Osteocyte (in vitro differentiated cells): ENCODE results near the gene MROH2B. TPM values are rescaled to one million over a fixed set of nuclear protein-coding genes. Genes with fewer than 3 reads are reported as not detected.
"Not testable (repeated sequence)": the region's sequence is repeated elsewhere in the genome, so short reads cannot be mapped to it uniquely, and the experiment has no call there.

ENCODE experiments used
- DNase-seq: peaks from one replicate; pipeline ENCODE4 v3.0.0; 2021; ENCODE audit warnings: mixed read lengths; ENCODE audit not compliant: unreplicated experiment; ENCODE audit errors: extremely low spot score
- H3K27ac Mint-ChIP-seq: one replicate; pipeline ENCODE4 v1.8.0; 2021; ENCODE audit warnings: mild to moderate bottlenecking, mixed read lengths; ENCODE audit not compliant: unreplicated experiment
- H3K27me3 Mint-ChIP-seq: one replicate; pipeline ENCODE4 v1.8.0; 2021; ENCODE audit warnings: mixed read lengths; ENCODE audit not compliant: unreplicated experiment
- H3K36me3 Mint-ChIP-seq: one replicate; pipeline ENCODE4 v1.8.0; 2021; ENCODE audit warnings: mixed read lengths; ENCODE audit not compliant: unreplicated experiment
- H3K4me1 Mint-ChIP-seq: one replicate; pipeline ENCODE4 v1.8.0; 2021; ENCODE audit warnings: mixed read lengths; ENCODE audit not compliant: unreplicated experiment
- H3K4me3 Mint-ChIP-seq: one replicate; pipeline ENCODE4 v1.8.0; 2021; ENCODE audit warnings: mild to moderate bottlenecking, moderate library complexity, mixed read lengths; ENCODE audit not compliant: unreplicated experiment
- H3K9me3 Mint-ChIP-seq: one replicate; pipeline ENCODE4 v1.8.0; 2021; ENCODE audit warnings: mixed read lengths; ENCODE audit not compliant: unreplicated experiment
- CTCF ChIP-seq: fragments of 200-600 bp; sonication (generic); IDR thresholded peaks from 2 replicates; pipeline ENCODE4 v1.5.0; 2021; ENCODE audit warnings: antibody characterized with exemption, mild to moderate bottlenecking, moderate library complexity
- total RNA-seq: library from RNA; stranded (reverse); gene quantifications from 2 replicates; pipeline ENCODE4 v1.2.1, GENCODE V29; 2021

Gene MROH2B
- total RNA-seq, 1 donor from 2014 or later = not detected

GRCh38 chr5:41032973-41033372 is 38.2 kb downstream of the MROH2B start:
- peaks cover 2% of the 10 kb centered on the region for H3K27me3 Mint-ChIP-seq
- peaks cover 17% of the 10 kb centered on the region for H3K9me3 Mint-ChIP-seq
- H3K4me3 Mint-ChIP-seq = no peak overlapping the region
- DNase-seq = no peak
- H3K27ac Mint-ChIP-seq = no peak overlapping the region
- TF ChIP-seq CTCF = no peak
- no peaks in the 10 kb centered on the region for H3K4me1 Mint-ChIP-seq
- H3K36me3 Mint-ChIP-seq = no peaks in the 10 kb centered on the region

- not testable (repeated sequence) for H3K4me3 Mint-ChIP-seq
Measured at GRCh38 chr5:41022600-41022999, 48.5 kb downstream of the MROH2B start.

DNA sequence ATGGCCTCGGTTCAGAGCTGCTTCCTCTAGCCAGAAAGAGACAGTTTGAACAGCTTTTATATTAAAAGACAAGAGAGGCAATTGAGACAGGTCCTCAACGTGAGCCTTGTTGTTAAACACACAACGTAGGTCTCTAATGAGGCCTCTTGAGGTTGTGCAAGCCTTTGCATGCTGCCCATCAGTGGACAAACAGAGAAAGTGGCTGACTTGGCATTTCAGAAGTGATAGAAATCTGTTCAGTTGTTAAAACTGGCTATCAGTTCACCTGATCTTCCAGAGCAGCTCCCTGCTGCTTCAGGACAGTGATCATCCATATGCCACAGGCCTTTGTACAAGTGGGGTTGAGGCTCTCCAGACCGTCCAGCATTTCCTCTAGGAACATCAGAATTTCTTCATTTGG is 58.8 kb downstream of the MROH2B start:
- no peak for DNase-seq
- Mint-ChIP-seq H3K4me3 (no peak overlapping the region), H3K27ac (no peak overlapping the region), H3K9me3 (no peaks in the 10 kb centered on the region), H3K36me3 (no peaks in the 10 kb centered on the region), H3K27me3 (no peaks in the 10 kb centered on the region), H3K4me1 (no peaks in the 10 kb centered on the region)
- no peak for TF ChIP-seq CTCF

More at GRCh38 chr5:41022600-41022999, 48.5 kb downstream of the MROH2B start:
- not testable (repeated sequence) for H3K36me3 Mint-ChIP-seq, DNase-seq, H3K9me3 Mint-ChIP-seq, H3K27ac Mint-ChIP-seq, H3K27me3 Mint-ChIP-seq, H3K4me1 Mint-ChIP-seq

DNA sequence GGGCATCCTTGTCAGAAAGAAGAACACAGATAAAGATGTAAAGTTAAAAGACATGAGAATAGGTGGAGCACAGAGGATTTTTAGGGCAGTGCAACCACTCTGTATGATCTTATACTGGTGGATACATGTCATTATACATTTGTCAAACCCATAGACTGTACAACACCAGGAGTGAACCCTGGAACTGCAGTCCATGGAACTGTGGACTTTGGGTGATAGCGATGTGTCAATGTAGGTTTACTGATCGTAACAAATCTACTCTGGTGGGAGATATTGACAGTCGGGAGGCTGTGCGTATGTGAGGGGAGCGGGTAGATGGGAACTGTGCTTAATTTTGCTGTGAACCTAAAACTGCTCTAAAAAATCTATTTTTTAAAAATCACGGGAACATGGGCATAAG is 60.6 kb downstream of the MROH2B start:
- H3K27me3 Mint-ChIP-seq = no peaks in the 10 kb centered on the region
- H3K36me3 Mint-ChIP-seq = no peaks in the 10 kb centered on the region
- no peak overlapping the region for H3K27ac Mint-ChIP-seq
- H3K9me3 Mint-ChIP-seq = no peaks in the 10 kb centered on the region
- H3K4me3 Mint-ChIP-seq = no peak overlapping the region
- TF ChIP-seq CTCF = no peak
- DNase-seq = no peak
- H3K4me1 Mint-ChIP-seq = no peaks in the 10 kb centered on the region

DNA sequence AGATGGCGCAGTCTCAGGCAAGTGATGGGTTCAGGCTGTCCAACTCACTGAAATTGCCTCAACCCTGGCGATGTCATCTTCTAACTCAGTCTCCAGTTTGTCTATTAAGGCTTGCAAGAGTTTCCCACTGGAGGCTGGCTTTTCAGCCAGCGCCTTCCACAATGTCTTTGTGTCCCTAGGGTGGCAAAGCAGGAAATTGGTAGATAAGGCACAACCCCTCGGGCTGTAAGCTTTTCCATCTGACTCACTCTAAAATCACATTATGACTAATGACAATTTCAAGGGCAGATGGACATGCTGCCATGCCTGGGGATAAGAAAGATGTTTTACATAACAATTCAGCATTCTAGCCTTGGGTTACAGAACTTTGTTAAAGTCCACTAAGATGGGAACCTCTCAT is 61.9 kb downstream of the MROH2B start:
- TF ChIP-seq CTCF = no peak
- no peak overlapping the region for H3K27ac Mint-ChIP-seq
- no peaks in the 10 kb centered on the region for H3K4me1 Mint-ChIP-seq
- no peak for DNase-seq
- H3K4me3 Mint-ChIP-seq = no peak overlapping the region
- no peaks in the 10 kb centered on the region for H3K9me3 Mint-ChIP-seq
- no peaks in the 10 kb centered on the region for H3K27me3 Mint-ChIP-seq
- no peaks in the 10 kb centered on the region for H3K36me3 Mint-ChIP-seq

- no peak for TF ChIP-seq CTCF
Measured at GRCh38 chr5:41004931-41005330, 66.2 kb downstream of the MROH2B start.

More at GRCh38 chr5:41004931-41005330, 66.2 kb downstream of the MROH2B start:
- no peaks in the 10 kb centered on the region for H3K4me1 Mint-ChIP-seq
- no peak for DNase-seq
- H3K27ac Mint-ChIP-seq = no peak overlapping the region
- H3K9me3 Mint-ChIP-seq = no peaks in the 10 kb centered on the region
- H3K4me3 Mint-ChIP-seq = no peak overlapping the region
- no peaks in the 10 kb centered on the region for H3K27me3 Mint-ChIP-seq
- H3K36me3 Mint-ChIP-seq = no peaks in the 10 kb centered on the region
